GM20431 (cell line): ENCODE measurements around the gene ZDHHC11B.

Experiments
- in situ Hi-C: fragments of 300-500 bp; cut with MseI, MboI; formaldehyde crosslinking; loops from one replicate; pipeline ENCODE4 v1.15.0; 2020; ENCODE audit warnings: low sequenced_read_pairs; ENCODE audit not compliant: unreplicated experiment

ZDHHC11B gene

DNA sequence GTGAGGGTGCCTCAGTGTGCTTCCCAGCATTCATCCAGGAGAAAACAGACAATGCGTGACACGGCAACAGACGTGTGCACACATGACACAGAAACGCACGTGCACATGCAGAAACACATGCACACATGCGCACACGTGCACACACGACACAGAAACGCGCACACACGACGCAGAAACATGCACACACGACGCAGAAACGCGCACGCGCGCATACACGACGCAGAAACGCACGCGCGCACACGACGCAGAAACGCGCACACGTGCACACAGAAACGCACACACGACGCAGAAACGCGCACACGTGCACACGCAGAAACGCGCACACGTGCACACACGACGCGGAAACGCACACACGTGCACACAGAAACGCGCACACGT, 107.8 kb downstream of the ZDHHC11B start:
- in situ Hi-C loops: no loop called here

DNA sequence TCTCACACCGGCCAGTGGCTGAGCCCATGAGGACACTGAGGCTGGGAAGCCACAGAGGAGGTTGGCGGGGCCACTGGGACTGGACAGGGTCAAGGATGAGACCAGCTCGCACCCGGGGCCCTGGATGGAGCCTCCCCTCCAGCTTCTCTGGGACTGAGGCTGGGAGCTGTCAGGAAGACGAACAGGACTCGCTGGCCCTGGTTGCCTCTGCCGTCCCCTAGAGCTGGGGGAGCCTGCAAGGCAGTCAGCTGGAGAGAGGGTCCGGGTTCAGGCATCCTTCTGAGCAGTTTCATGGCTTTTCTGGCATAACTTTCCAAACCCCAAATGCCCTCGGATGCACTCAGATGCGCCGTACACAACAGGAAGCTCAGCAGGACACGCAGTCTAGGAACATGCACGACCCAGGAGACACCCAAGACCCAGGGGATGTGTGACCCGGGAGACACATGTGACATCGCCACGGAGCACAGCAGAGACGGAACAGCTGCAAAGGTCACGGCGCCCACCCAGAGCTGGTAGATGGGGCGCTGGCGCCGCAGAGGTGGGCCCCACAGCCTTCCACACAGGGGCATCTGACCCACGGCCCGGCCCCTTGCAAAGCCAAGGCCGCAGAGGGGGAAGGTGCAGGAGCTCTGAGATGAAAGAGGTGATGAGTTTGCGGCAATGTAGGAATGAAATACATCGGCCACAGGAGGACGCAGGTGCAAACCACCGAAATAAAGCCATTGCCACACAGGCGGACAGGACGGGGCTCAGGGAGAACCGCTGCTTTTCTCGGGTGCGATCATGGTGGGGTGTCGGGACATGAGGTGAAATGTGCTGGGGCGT, 108.4 kb downstream of the ZDHHC11B start:
- in situ Hi-C loops: no loop called here

DNA sequence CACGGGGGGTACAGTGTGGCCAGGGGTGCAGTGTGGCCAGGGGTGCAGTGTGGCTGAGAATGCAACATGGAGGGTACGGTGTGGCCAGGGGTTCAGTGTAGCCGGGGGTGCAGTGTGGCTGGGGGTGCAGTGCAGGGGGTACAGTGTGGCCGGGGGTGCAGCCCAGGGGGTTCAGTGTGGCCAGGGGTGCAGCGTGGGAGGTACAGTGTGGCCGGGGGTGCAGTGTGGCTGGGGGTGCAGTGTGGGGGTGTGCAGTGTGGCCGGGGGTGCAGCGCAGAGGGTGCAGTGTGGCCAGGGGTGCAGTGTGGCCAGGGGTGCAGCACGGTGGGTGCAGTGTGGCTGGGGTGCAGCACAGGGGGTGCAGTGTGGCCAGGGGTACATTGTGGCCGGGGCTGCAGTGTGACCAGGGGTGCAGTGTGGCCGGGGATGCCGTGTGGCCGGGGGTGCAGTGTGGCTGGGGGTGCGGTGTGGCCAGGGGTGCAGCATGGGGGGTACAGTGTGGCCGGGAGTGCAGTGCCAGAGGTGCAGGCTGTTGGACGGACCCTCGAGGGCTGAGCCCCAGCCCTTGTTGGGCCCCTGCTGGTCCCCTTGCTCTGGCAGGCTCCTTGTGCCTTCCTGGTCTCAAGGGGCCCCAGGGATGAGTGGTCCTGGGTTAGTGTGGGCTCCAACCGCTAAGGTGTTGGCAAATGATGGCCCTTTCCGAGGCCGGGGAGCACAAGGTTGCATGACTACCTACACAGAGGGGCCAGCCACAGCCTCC, 109.2 kb downstream of the ZDHHC11B start:
- in situ Hi-C loops: no loop called here

DNA sequence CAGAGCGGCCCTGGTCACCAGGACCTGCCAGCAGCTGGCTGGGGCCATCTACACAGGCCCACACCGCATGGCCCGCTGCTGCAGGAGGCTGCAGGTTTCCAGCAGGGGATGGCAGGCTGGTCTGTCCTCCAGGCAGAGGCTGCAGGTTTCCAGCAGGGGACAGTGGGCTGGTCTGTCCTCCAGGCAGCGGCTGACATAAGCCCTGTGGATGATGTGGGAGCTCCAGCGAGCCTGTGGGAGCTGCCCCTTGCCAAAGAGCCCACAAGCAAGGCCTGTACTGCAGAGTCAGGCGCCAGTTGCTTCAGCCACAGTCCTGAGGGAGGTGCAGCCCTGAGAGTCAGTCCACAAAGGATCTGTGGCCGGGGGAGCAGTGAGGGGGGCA, 109.9 kb downstream of the ZDHHC11B start:
- in situ Hi-C loops: no loop called here

DNA sequence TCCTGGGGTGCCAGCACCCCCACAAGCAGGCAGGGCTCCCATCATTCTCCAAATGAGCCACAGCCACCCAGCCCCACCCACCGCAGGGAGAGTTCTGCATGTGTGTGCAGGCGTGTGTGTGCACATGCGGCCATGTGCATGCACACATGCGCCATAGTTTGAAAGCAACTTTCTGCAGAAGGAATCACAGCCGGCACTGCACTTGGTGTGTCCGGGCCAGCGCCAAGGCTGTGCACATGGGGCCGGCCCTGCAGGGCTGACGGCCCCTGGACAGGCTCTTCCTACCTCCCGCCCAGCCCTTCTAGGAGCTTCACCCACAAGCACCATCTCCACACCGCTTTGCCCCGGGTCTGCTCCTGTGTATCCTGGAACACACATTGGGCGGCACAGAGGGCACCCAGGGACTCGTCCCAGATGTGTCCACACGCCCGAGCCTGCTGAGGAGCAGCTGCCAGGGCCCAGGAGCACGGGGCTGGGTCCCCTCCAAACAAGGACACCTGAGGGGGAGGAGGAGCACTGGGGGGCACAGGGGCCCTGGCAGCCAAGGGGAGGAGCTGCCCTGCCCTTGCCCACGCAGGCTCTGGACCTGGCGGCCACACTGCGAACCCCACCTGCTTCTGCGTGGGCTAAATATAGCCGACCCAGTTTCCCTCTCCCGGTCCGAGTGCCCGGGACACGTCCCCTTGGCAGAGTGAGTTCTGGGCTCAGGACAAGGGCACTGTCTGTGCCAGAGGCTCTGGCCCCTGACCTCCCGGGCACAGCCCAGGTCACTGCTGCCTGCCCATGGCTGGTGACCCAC, 110.5 kb downstream of the ZDHHC11B start:
- in situ Hi-C loops: no loop called here

DNA sequence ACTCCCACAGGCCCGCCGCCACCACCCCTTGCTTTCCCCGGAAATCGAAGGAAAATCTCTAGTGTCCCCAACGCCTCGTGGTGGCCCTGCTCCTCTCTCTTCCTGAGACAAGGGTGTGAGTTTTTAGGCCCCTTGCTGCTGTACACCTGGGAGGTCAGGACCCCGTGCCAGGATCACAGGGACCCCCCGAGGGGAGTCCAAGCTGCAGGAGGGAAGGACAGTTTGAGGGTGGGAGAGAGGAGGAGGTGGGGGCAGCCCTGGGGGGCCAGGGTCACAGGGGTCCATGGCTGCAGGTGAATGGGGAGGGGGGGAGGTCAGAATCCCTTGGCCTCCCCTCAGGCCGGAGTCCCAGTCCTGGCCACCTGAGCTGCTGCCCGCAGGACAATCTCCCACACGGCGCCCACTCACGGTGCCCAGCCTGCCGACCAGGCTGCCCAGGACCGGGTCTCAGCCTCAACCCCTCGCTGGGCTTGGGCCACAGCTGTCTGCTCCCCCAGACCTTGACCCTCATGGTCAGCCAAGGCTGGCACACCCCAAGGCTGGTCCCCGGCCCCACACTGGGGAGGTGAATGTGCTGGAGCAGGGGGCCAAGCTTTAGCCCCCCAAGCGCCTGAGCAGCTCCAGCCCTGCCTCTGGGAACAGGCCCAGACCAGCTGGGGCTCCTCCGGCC, 111.2 kb downstream of the ZDHHC11B start:
- in situ Hi-C loops: no loop called here

DNA sequence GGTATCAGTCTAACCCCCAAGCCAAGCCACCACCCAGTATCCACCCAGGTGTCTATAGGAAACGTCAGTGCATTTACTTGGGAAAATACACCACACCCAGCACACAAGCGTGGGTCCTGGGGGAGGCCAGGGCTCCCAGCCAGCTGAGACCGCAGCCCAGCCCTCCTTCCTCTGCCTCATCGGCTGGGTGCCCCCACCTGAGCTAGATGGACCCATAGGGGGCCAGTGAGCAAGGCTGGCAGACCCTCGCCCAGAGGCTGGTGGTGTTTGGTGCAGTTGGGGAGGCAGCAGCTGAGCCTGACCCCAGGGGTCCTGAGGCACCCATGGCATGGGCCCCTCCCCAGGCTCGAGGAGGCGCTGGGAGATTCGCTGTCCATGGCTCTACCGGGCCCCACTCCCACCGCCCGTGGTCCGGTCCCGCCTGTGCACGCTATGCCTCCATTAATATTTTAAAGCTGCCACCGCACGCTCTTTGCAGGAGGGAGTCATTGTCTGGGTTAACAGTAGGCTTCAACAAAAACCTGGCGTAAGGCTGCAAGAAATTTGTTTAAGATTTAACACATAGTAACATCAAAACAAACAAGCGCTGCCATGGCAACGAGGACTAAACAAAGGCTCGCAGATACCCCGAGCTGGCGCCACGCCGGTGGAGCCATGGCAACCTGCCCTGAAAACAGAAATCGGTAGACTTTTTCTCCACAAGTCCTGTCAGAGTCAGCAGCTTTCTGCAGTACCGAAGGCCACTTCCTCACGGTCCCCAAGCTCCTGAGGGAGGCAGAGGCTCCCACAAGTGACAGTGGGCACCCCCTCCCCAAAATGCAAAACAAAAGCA, 112.0 kb downstream of the ZDHHC11B start:
- in situ Hi-C loops: no loop called here

DNA sequence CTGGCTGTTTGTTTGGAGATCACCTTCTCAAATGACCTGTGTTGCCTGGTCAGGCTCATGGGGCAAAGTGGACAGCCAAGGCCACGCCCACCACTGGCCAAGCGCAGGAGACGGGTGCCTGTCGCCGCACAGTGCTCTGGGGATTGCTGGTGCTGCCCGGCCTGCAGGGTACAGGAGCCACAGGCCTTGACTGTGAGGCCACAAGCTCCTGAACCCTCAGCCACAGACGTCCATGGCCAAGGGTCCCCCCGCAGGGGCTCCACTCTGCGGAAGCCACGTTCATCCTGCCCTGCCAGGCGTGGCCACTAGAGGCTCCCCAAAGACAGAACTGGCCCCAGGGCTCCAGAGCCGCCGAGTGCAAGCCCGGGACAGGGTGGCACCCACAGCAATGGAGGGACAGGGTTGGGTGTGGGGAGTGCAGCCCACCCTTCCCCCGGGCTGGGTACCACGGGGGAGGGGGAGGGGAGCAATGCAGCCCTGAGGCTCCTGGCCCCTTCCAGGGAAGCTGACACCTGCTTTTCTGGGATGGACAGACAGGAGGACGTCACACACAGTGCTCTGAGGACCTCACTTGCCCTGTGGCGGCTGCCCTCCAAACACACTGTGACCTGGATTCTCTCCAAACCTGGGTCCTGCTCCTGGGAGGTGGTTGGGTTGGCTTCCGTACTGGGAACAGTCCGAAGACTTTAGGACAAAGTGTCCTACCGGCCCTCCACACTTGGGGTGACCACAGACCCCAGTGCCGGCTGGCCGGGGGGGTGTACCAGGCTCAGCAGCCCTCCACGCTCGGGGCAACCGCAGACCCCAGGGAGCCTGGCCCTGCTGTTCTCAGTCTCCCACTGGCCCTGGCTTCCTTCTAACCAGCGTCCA, 112.8 kb downstream of the ZDHHC11B start:
- in situ Hi-C loops: no loop called here

DNA sequence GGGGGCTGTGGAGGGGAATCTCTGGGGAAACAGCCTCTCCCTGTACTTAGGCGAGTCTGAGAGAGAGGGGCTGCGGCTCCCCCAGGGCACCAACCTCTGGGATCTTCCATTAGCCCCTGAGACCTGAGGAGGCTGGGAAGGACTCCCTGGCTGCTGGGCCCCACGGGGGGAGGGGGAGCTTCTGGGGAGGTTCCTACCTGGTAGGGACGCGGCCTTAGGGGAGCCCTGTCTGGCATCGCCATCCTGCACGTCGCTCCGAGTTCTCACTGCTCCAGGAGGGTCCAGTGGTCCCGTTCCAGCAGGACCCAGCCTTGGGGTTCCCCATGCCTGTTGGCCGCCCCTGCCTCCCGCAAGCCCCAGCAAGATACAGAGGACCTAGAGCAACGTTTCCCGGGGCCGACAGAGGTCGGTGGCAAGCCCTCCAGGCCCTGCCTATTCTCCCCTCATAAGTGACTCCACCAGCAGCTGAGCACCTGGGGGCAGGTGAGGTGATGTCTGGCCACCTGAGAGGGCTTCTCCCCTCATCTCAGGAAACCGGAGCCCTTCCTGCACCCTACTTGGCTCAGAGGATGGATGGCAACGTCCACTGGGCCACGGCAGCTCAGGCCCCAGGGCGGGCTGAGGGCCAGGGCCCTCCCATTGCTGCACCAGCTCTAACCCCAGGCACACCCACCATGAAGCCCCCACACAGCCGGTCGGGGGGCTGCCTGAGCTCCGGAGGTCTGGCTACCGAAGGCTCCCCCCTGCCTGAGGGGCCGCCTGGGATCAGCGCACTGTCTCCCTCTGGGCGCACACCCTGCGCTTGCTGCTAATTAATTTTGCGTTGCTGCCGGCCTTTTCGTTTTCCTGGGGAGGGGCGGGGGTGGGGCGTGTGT, 113.9 kb downstream of the ZDHHC11B start:
- in situ Hi-C loops: no loop called here

DNA sequence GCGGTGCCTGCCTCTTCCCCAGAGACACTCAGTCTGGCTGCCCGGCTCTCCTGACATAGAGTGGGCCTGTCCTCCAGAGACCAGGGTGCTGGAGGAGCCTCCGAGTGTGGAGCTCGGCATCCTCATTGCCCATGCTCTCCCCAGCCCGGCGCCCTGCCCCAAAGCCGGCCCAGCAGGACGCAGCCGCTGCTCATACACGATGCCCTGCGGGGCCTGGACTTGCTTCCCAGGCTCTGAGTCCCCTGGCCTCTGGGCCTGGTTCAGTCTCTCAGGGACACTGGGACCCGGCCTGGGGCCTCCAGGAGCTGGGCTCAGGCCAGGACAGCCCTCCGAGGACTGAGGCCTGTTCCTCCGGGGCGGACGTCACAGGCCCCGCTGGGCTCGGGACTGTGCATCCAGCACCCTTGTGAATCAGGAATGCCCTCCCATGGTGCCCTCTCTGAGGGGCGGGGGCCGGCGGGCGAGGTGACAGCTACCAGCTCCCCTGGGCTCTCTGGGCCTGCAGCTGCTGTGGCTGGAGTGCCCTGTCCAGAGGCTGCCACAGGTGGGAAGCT, 114.6 kb downstream of the ZDHHC11B start:
- in situ Hi-C loops: no loop called here

DNA sequence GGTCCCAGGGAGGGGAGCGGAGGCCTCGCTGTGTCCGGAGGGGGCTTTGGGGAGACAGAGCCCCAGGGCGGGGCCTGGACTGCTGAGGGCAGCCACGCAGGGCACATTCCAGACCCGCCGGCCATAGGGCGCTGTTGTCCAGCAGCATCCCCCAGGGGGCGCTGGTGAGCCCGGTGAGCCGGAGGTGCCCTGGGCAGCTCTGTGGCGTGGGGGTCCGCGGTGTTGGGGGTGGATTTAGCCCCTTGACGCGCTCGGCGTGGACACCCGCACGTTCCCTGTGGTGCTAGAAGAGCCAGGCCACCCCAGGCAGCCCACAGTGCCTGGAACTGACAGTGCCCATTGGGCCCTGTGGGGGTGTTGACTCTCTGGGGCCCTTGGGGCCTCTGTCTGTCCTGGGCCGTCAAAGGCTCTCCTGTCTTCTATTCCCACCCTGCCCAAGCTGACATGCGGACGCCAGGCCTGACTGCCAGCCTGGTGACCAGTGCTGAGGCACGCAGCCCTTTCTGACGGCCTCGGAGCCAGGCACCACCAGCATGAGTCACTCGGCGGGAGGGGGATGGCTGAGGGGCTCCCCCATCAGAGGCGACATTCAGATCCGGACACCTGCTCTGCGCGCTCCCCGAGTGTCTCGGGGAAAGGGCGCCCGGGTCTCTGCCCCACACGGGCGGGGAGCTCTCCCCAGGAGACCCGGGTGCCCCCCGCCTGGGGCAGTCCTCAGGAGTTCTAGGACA, 115.3 kb downstream of the ZDHHC11B start:
- in situ Hi-C loops: no loop called here

DNA sequence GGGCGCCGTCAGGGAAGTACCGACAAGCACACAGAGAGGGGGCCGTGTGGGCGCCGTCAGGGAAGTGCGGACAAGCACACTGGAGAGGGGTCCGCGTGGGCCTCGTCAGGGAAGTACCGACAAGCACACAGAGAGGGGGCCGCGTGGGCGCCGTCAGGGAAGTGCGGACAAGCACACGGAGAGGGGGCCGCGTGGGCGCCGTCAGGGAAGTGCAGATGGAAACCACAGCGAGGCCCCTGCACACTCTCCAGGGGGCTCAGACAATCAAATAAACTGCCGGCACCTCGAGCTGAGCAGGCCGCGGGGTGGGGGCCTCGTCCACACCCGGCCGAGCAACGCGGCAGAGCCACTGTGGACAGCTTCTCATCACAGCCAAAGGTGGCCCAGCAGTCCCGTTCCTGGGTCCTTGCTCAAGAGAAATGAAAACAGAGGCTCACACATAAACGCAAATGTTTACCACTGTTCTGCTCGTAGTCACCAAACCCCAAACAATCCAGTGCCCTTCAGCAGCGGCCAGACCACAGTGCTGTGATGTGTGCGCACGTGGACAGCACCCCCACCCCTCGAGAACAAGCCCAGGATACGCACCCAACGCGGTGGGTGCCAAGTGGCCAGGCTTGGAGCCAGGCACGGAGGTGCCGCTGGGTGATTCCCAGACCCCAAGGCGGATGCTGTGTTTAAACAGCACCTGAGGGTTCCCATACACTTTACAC, 116.1 kb downstream of the ZDHHC11B start:
- in situ Hi-C loops: no loop called here

DNA sequence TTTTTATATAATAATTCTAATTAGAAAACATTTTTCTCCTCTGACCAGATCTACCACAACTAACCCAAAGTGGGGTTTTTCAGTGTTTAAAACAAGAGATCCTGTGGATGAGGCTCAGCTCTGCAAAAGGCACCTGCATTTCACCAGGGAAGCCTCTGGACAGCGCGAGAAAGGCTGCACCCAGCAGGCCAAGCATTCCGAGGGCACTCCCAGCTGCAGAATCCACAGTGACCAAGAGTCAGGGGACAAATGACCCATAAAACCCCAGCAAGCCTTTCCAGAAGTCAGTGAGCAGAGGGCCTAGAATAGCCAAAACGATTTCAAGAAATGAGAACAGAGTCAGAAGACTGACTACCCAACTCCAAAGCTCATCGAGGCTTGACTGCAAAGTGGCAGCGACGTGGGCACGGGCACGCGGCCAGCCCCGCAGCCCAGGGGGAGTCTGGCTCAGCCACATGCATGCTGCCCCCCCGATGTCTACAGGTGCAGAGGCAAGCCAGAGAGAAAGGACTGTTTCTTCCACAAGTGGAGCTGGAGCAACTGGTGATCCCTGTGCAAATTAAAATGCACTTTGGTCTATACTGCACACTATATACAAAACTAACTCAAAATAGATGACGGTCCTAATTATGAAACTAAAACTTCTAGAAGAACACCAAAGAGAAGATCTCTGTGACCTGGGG, 117.6 kb downstream of the ZDHHC11B start:
- in situ Hi-C loops: no loop called here

DNA sequence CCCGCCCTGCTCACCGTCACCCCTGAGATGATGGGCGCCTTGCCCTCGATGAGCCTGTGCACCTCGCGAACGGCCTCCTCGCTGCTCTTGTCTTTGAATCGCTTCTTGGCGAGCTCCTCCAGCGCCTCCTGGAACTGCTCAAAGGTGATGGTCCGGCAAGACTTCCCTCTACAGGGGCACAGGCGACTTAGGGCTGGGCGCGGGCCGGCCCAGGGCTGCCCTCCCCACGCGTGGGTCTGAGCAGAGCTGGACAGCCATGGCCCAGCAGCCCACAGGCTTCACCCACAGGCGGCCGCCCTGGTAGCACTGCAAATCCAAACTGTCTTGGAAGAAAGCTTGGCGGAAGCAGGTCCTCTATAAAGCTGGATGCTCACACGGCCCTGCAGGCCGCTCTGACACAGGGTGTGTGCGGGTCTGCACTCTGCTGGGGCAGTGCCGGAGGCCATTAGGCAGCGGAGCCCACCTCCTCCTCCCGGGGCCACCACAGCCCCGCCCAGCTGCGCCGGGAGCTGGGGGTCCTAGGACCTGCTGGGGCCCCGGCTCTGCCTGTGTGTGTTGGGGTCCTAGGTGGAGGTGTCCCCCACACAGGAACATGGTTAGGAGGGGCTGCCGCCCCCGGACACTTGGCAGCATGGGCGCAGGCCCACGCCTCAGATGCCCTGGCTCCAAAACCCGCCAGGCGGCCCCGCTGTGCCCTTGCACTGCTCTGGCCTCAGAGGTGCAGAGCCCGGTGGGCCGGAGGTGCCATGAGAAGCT, 118.4 kb downstream of the ZDHHC11B start:
- in situ Hi-C loops: no loop called here

DNA sequence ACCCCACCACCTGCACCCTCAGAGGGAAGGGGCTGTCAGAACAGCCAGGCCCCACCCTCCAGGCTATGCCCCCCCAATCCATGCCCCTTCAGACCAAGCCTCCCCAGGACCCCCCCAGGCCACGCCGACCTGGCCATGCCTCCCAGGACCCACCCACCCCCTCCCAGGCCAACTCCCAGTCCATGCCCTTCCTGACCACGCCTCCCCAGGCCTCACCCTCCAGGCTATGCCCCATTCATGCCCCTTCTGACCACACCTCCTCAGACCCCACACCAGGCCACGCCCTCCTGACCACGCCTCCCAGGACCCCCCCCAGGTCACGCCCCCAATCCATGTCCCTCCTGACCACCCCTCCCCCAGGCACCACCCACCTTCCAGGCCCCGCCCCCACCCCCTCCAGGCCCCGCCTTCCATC, 119.0 kb downstream of the ZDHHC11B start:
- in situ Hi-C loops: no loop called here
